ENCODE results near the gene CTDSPL.

The CTDSPL gene

DNA sequence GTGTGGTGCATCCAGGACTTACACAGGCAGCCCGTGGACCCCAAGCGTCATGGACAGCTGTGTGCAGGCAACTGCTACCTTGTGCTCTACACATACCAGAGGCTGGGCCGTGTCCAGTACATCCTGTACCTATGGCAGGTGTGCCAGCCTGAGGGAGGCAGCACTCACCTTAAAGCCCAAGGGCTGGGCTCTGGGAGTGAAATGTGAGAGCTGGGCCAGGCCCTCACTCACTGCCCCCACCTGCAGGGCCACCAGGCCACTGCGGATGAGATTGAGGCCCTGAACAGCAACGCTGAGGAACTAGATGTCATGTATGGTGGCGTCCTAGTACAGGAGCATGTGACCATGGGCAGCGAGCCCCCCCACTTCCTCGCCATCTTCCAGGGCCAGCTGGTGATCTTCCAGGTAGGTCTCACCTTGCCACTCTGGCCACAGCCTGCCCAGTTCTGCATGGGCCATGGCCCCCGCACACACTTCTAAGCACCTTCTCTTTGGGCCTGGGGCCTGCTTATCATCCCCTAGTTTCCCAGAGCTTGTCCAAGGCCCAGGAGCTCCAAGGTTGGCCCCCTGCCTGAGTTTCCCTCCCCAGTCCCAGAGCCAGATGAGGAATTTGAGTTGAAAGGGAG lies 139.9 kb downstream of the CTDSPL start:
- DNase-seq (ENCODE audit: low read depth in 2 of 2) = no peak

DNA sequence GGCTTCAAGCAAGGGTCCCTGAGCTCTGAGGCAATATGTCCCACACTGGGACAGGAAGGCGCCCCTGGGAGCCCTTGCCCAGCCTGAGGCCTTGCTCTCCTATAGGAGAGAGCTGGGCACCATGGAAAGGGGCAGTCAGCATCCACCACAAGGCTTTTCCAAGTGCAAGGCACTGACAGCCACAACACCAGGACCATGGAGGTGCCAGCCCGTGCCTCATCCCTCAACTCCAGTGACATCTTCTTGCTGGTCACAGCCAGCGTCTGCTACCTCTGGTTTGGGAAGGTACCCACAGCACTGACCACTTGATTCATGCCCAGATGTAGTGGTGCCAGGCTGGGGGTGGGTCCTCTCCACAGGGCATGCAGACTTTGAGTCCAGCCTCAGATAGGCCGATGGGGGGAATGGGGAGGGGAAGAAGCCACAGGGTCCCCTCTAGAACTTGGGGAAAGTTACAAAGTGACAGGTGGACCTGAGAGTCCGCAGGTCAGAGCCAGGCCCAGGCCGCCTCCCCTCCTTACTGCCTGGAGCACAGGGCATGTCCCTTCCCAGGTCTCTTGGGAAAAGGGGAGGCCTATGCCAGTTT lies 140.7 kb downstream of the CTDSPL start:
- DNase-seq (ENCODE audit: low read depth in 2 of 2) = no peak

DNA sequence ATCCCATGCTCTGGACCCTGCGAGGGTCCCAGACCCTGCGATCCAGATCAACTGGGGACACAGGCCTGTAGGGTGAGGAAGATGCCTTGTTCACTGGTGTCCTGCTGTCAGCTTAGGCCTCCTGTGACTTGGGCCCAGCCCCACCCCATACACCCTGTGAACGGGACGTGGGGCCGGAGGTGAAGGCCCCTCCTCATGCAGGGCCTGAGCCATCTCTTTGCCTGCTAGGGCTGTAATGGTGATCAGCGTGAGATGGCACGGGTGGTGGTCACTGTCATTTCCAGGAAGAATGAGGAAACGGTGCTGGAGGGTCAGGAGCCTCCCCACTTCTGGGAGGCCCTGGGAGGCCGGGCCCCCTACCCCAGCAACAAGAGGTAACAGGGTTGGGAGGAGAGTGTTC lies 141.3 kb downstream of the CTDSPL start:
- no peak for DNase-seq (ENCODE audit: low read depth in 2 of 2)

DNA sequence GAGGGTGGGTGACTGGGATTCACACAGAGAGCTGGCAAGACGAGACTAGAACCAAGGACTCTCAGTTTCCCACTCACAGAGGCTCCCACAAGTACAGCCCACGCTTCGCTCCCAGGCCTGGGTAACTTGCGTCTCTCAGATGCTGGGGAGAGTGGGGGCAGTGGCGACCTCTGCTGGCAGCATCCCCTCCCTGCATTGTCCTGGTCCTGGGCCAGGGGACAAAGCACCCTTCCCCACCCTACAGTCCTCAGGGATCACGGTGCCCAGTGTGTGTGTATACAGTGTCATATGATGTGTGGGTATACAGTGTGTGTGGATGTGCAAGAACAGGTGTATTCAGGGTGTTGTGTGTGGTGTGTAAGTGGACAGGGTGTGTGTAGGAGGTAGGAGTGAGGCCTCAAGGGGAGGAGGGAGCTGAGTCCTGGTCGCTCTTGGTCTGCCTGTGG lies 141.7 kb downstream of the CTDSPL start:
- DNase-seq (ENCODE audit: low read depth in 2 of 2) = no peak

DNA sequence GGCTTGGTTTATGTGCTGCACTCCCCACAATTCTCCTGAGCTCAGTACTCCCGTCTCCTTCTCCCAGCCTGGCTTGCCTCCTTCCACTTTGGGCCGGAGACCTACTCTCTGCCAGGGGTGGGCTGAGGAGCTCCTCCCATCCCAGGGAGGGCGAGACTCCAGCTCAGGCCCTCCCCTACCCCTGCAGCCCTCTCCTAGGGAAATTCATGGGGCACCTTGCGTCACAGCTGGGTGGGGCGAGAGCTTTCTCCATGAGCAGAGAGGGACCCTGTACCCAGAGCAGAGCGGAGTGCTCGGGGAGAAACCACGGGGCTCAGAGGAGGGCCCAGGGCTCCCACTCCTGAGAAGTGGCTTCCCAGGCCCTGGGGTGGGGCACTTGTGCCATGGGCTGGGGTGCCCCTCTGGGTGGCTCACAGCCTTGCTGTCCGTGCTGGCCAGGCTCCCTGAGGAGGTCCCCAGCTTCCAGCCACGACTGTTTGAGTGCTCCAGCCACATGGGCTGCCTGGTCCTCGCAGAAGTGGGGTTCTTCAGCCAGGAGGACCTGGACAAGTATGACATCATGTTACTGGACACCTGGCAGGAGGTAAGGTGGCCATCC lies 142.2 kb downstream of the CTDSPL start:
- no peak for DNase-seq (ENCODE audit: low read depth in 2 of 2)

DNA sequence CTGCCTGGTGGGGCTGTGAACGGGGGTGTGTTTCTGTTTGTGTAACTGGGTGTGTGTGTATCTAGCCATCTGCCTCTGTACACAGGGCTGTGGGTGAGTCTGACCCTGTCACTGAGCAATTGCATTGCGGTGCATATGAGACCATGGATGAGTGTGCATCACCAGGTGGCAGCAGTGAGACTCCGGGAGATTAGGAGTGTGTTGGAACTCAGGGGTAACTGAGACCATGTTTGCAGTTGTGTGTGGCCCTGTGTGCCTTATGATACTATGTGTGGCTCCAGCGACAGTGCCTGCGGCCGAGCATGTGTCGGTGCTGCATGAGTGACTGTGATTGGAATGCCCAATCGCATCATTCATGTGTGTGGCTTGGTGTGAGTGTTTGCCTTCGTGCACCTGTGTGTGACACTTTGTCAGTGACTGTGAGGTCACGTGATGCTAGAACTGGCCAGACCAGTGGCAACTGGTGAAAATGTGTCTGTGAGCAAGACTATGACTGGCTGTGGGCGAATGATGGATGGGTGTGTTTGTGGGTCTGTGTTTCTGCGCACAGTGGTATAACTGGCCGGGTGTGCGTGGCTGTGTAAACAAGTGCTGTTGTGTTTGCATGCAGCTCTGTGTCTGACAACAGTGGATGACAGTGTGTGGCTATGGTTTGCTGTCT lies 142.9 kb downstream of the CTDSPL start:
- DNase-seq (ENCODE audit: low read depth in 2 of 2) = peak in 1 of 2 donors; percentile 27

DNA sequence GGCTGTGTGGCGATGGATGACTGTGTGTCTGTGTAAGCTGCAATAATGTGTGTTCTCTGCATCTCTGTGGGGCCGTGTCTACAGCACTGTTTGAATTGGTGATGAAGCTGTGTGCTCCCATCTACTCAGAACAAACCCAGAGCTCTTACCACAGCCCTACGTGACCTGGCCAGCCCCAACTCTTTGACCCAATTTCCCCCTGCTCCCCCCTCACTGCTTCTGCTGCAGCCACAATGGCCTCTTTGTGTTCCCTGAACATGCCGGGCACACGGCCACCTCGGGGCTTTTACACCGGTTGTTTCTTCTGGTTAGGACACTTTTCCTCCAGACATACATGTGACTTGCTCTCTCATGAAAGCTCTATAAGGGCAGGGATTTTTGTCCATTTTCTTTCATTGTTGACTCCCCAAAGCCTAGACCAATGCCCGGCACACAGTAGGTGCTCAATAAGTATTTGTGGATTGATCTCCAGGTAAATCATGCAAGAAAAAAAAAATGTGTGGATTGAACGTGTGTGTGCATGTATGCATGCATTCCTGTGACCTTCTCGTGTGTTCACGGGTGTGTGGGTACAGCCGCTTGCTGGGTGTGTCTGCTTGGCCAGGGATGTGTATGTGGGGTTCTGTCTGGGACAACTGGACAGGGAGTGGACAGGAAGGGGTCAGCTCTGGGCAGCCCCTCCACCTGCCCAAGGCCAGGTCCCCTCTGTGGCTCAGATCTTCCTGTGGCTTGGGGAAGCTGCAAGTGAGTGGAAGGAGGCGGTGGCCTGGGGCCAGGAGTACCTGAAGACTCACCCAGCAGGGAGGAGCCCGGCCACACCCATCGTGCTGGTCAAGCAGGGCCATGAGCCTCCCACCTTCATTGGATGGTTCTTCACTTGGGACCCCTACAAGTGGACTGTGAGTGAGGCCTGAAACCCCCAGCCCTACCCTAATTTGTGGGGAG lies 143.7 kb downstream of the CTDSPL start:
- no peak for DNase-seq (ENCODE audit: low read depth in 2 of 2)

DNA sequence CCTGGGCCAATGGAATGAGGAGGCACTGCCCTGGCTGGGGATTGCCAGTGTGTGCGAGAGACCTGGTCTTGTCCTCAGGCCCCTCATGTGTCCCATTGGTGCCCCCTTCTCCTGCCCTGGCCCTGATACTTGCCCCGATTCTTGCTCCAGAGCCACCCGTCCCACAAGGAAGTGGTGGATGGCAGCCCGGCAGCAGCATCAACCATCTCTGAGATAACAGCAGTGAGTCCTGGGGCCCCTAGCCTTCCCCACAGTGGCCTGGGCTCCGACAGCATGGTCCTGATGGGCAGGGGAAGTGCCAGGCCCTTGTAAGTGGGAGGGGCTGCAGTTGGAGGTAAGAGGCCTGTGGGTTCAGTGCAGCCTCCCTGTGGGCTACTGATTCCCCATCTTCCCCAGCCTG lies 144.4 kb downstream of the CTDSPL start:
- no peak for DNase-seq (ENCODE audit: low read depth in 2 of 2)

DNA sequence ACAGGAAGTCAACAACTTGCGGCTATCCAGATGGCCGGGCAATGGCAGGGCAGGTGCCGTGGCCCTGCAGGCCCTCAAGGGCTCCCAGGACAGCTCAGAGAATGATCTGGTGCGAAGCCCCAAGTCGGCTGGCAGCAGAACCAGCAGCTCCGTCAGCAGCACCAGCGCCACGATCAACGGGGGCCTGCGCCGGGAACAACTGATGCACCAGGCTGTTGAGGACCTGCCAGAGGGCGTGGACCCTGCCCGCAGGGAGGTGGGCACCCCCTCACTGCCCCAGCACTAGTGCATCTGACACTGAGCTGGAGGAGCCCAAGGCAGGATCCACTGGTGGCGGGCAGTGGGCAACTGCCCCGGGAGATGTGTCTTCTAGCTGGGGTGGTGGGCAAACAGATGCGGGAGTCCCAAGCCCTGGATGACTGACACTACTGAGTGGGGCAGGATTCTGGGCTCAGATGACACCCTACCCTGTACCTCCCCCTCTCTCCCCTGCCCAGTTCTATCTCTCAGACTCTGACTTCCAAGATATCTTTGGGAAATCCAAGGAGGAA lies 144.8 kb downstream of the CTDSPL start:
- DNase-seq (ENCODE audit: low read depth in 2 of 2) = no peak

DNA sequence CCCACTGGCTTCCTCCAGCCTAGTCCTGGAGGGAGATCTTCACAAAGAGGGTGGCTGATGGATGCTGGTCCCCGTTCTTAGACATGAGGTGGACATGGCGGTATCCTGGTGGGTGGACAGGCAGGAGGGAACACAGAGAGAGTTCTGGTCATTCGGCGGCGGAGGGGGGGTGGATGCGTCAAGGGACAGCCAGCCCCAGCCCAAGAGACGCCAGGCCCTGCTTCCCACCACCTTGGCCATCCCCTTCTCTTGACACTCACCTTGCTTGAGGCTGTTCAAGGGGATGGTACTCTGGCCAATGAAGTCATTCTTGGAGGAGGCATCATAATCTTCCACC lies 146.0 kb downstream of the CTDSPL start:
- DNase-seq (ENCODE audit: low read depth in 2 of 2) = no peak

DNA sequence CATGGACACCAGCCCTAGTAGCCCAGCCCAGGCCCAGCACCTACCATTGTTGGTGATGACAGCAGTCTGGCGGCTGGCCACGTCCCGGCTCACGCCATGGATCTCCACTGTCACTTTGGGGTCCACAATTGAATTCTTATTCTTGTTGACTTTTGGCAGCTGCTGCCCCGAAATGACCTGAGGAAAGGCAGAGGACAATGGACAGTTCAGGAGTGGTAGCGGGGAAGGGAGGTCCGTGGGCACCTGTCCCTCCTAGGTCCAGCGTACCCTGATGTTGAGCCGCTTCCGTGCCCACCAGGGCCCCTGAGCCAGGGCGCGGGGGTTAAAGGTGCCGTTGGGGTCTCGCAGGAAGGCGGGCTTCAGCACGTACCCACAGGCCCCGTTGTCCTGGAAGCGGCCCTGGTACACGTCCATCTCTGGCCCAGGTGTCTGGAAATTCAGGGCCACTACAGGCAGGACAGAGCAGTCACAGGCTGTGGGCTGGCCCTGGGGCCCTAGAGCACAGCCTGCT lies 146.6 kb downstream of the CTDSPL start:
- no peak for DNase-seq (ENCODE audit: low read depth in 2 of 2)

DNA sequence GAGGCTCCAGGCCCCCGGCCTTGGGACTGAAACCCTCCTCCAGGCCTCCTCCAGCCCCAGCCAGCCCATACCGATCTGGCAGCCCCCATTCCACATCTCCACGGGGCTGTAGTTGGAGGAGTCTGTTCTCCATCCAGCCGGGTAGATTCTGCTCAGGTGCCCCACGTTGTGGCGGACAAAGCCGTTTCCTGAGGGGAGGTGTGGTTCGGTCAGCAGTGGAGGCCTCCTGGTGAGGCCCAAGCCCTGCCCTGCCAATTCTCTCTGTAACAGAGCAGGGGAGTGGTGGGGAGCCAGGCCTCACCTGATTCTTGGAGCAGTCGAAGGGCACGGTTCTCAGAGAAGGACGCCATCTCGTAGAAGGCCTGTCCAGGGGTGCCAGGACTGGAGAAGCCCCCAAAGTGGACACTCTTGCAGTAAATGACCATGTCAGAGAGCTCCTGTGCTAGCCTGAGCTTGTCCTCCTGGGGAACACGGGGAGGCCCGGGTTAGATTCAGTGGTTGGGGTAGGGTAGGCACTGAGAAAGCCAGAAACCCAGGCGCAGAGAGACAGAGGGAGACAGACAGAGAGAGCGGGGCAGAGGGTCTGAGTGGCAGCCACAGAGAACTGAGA lies 147.4 kb downstream of the CTDSPL start:
- DNase-seq (ENCODE audit: low read depth in 2 of 2) = no peak

DNA sequence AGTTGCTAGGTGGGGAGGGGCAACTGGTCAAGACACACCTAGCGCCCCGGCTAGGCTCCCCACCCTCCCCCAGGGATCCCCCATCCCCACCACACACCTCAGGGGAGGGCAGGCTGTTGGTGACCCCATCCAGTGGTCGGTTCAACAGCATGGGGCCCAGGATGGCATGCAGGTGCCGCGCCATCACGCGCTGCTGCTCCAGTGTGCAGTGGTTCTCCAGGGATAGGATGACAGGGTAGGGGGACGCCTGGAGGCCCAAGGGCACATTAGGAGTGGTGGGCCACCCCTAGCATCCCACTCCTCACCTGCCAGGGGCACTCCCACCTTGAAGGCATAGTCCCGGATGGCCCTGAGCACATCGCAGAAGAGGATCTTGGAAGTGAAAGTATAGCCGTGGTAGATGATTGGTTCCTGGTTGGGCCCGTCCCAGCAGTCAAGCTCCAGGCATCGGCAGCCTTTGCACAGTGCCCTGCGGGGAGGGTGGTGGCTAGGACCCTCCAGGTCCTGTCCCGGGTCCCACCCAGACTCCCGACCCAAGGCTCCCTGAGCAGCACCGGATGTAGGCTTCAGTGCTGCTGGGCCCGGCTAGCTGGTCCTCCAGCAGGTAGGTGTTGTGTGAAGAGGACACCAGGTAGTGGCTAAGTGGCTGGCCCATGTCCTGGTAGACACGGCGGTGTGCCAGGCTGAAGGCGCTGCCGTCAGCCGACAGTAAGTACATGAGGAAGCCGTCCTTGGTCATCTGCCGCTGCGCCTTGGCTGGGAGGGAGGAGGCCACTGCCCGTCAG lies 148.3 kb downstream of the CTDSPL start:
- DNase-seq (ENCODE audit: low read depth in 2 of 2) = no peak

DNA sequence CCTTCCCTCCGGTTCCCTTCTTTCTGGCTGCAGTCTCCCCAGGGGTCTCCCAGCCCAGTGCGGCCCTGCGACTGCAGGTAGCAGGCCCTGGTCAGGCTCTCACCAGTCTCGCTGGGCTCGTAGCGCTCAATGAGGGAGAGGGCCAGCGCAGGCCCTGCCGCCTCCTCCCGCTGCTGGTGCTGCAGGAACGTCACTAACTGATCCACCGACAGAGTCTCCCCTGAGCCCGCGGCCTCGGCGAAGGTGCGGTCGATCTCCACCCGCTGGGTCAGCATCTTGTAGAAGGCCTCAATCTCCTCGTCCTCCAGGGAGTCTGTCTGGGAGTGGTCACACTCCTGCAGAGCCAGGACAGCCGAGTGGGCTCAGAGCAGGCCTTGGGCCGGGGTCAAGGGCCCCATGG lies 149.4 kb downstream of the CTDSPL start:
- DNase-seq (ENCODE audit: low read depth in 2 of 2) = no peak

DNA sequence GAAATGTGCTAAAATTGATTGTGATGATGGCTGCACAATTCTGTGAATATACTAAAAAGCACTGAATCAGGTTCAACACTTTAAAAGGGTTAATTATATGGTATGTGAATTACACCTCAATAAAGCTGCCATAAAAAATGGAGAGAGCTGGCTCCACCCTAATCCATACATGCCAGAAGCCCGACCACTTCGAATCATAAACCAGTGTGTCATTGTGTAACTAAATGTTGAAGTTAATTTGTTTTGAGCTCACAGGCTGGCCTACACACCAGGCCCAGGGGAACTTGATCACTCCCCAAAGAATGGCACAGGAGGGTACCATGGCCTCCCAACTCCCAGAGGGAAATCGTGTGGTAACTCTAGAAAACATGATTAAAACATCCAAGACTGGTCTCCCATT lies 153.8 kb downstream of the CTDSPL start:
- no peak for DNase-seq (ENCODE audit: low read depth in 2 of 2)

DNA sequence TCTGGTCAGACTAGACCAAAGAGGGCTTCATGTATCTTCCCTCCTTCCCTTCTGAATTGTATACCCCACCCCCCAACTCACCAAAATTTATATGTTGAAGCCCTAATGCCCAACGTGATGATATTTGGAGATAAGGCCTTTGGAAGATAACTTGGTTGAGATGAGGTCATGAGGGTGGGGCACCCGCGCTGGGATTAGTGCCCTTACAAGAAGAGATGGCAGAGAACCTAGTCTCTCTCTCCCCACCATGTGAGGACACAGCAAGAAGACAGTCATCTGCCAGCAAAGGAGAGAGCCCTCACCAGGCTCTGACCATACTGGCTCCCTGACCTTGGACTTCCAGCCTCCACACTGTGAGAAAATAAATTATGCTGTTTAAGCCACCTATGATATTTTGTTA lies 154.3 kb downstream of the CTDSPL start:
- DNase-seq (ENCODE audit: low read depth in 2 of 2) = no peak

DNA sequence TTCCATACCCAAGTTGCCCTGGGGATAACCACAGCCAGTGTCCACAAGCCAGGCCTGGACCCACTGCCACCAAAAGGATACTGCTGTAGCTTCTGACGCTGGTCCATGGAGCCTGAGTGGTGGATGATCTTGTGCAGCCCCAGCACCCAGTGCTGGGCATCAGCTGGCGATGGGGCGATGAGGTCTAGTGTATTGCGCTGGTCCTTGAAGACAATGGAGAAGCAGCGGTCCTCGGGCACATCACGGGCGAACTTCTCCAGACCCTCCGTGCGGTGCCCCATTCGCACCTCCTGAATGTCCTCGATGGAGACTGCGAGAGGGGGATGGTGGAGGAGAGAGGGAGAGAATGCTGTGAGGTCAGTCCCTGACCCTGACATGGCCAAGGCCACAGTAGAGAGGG lies 154.7 kb downstream of the CTDSPL start:
- DNase-seq (ENCODE audit: low read depth in 2 of 2) = no peak

DNA sequence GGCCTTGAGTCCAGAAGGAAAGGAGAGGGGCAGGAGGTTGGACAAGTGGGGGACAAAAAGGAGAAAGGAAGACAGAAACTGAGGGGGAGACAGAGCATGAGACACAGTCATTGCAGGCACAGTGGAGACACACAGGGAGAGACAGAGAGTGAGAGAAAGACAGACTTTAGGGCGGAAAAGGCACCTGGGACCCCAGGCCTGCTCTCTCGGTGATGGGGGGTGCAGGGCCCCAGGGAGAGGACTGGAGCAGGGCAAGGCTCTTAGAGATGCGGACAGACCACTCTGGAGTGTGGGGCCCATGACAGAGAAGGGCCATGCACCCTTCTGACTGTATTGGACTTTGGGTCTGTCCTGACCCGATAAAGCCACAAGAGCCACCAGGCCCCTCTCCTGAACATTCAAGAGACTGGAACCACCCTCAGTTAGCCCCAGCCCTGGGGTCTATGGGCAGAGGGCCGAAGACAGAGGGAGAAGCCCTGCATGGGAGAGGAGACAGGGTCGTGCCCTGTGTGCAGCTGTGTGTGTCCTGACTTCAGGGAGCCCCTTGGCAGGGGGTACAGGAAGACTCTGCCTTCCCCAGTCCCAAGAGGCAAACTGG lies 155.3 kb downstream of the CTDSPL start:
- no peak for DNase-seq (ENCODE audit: low read depth in 2 of 2)

DNA sequence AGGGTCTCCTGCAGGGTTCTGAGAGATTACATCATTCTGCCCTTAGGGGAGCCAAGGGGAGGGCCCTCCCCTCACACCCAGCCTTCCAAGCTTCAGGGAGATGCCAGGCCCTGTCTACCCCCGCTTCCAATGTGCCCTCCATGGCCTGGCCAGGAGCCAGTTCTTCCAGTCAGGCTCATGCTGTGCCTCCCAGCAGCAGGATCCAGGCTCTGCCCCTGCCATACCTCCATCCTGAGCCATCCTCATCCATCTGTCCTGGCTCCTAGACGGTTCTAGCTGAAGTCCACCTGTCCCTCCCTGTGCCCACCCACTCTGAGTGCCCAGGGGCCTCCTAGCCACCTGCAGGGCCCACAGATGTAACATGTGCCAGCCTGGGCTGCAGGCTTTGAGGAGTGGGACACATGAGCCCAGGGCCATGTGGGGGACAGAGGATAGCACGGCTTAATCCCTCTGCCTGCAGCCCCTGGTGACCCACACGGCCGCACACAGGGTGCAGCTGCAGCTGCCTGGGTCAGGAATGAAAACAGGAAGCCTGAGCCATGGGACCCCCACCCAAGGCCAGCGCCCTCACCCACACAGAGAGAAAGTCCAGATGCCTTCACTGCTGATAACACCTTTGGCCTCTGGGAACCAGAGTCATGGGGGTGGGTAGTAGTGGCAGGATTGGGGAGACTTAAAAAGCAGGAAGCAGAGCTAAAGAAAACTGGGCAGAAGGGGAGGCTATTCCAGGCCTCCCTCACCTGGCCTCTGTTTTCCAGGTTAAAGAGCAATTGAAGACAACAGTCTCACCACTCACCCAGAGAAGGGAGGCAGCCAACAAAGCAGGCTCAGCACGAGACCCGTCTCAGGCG lies 156.0 kb downstream of the CTDSPL start:
- no peak for DNase-seq (ENCODE audit: low read depth in 2 of 2)

Data from stimulated activated CD8-positive, alpha-beta memory T cell treated with anti-CD3 and anti-CD28 coated beads, Interleukin-15, amount 100 ng/mL, for 4 hours (primary cell).